T-helper 1 cell (primary cell): Measurements from ENCODE around the gene PWWP2B.
"Not testable (repeated sequence)": the region's sequence is repeated elsewhere in the genome, so short reads cannot be mapped to it uniquely, and the experiment has no call there.

Experiments
- DNase-seq, 5 donors: peaks; one replicate each; pipeline ENCODE4 v3.0.0-alpha.2; 2012 to 2020

Gene PWWP2B

GRCh38 chr10:132434405-132435005 is 37.5 kb downstream of the PWWP2B start:
- peak in 2 of 5 donors; percentile 39 to 57 for DNase-seq

GRCh38 chr10:132435320-132435719 is 38.3 kb downstream of the PWWP2B start:
- not testable (repeated sequence) for DNase-seq

GRCh38 chr10:132436096-132436495 is 39.1 kb downstream of the PWWP2B start:
- not testable (repeated sequence) for DNase-seq

- DNase-seq = no peak
Observed at GRCh38 chr10:132436861-132437410, 39.9 kb downstream of the PWWP2B start.

- no peak for DNase-seq
Observed at GRCh38 chr10:132437541-132437950, 40.5 kb downstream of the PWWP2B start.

- DNase-seq = no peak
Observed at GRCh38 chr10:132438091-132439024, 41.4 kb downstream of the PWWP2B start.

- DNase-seq = no peak
Observed at GRCh38 chr10:132439025-132439388, 42.0 kb downstream of the PWWP2B start.

- no peak for DNase-seq
Observed at GRCh38 chr10:132439424-132440163, 42.6 kb downstream of the PWWP2B start.

- no peak for DNase-seq
Observed at GRCh38 chr10:132440791-132441565, 44.0 kb downstream of the PWWP2B start.

- DNase-seq = no peak
Observed at GRCh38 chr10:132441818-132442524, 45.0 kb downstream of the PWWP2B start.

- DNase-seq = no peak
Observed at GRCh38 chr10:132442636-132443035, 45.6 kb downstream of the PWWP2B start.

- DNase-seq = peak; percentile 48 to 66 (median 58)
Observed at GRCh38 chr10:132443605-132443982, 46.6 kb downstream of the PWWP2B start.

- peak in 2 of 5 donors; percentile 24 to 38 for DNase-seq
Observed at GRCh38 chr10:132443983-132444876, 47.2 kb downstream of the PWWP2B start.

GRCh38 chr10:132444877-132445351 is 47.9 kb downstream of the PWWP2B start:
- no peak for DNase-seq

GRCh38 chr10:132445516-132446194 is 48.7 kb downstream of the PWWP2B start:
- DNase-seq = no peak

GRCh38 chr10:132446195-132446581 is 49.2 kb downstream of the PWWP2B start:
- DNase-seq = no peak

GRCh38 chr10:132446661-132447445 is 49.9 kb downstream of the PWWP2B start:
- DNase-seq = peak; percentile 45 to 90 (median 53)

- peak; percentile 55 to 93 (median 73) for DNase-seq
Observed at GRCh38 chr10:132447446-132448247, 50.6 kb downstream of the PWWP2B start.
